Measurements from ENCODE around the gene CDC42SE2. TPM values are rescaled to one million over a fixed set of nuclear protein-coding genes. Genes with fewer than 3 reads are reported as not detected.

The CDC42SE2 gene
- total and polyA plus RNA-seq, 2 experiments from 2014 or later, result 24.2 to 36.2 TPM

- TF ChIP-seq ZNF114 (CRISPR knock-in tag; IDR thresholded peaks at IDR 0.05) (no peak), NANOG (IDR thresholded peaks at IDR 0.05; ENCODE audit: borderline replicate concordance) (no peak), EZH2 (IDR thresholded peaks at IDR 0.05; ENCODE audit: low read depth, unreplicated experiment) (no peak)
- TF ChIP-seq, protein P1, sequence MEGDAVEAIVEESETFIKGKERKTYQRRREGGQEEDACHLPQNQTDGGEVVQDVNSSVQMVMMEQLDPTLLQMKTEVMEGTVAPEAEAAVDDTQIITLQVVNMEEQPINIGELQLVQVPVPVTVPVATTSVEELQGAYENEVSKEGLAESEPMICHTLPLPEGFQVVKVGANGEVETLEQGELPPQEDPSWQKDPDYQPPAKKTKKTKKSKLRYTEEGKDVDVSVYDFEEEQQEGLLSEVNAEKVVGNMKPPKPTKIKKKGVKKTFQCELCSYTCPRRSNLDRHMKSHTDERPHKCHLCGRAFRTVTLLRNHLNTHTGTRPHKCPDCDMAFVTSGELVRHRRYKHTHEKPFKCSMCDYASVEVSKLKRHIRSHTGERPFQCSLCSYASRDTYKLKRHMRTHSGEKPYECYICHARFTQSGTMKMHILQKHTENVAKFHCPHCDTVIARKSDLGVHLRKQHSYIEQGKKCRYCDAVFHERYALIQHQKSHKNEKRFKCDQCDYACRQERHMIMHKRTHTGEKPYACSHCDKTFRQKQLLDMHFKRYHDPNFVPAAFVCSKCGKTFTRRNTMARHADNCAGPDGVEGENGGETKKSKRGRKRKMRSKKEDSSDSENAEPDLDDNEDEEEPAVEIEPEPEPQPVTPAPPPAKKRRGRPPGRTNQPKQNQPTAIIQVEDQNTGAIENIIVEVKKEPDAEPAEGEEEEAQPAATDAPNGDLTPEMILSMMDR (conservative IDR thresholded peaks at IDR 0.05; ENCODE audit: low read depth in 2 of 2), result no peak
Observed at GRCh38 chr5:131419877-131420276, 156.0 kb downstream of the CDC42SE2 start (continued).

DNA sequence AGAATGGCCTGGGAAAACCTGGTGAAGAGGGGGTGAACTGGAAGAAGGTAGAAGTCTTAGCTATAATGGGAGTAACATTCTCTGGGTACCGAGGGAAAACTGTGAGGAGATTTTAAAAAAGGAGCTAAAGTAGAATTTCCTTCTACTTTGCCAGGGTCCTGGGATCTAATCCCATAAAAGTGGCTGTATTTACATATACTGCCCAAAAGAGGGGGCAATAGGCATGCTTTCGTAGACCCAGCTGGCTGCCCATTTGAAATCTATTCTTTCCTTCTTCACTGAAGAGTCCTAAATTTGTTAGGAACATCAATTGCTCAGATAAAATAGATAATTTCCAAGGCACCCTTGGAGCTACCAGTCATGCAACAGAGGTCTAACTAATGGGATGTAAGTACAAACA, 159.2 kb downstream of the CDC42SE2 start:
- Histone ChIP-seq H2AFZ (no peak overlapping the region), H3F3A (replicated peaks; ENCODE audit: low read depth) (no peaks in the 10 kb centered on the region), H3K27me3 (ENCODE audit: insufficient read depth) (no peaks in the 10 kb centered on the region), H4K20me1 (replicated peaks; ENCODE audit: insufficient read depth) (no peaks in the 10 kb centered on the region), H3K4me3 (no peak overlapping the region), H3K4me1 (ENCODE audit: insufficient read depth) (no peaks in the 10 kb centered on the region), H3K36me3 (ENCODE audit: insufficient read depth) (peaks cover 3% of the 10 kb centered on the region; the same call in 1 of the 2 replicates), H3K27ac (ENCODE audit: low read depth) (no peak overlapping the region), H3K79me2 (replicated peaks; ENCODE audit: insufficient read depth) (no peaks in the 10 kb centered on the region), H3K9me2 (ENCODE audit: insufficient read depth) (no peaks in the 10 kb centered on the region), H3K4me2 (no peak overlapping the region)
- Mint-ChIP-seq H3K4me3 (no peak overlapping the region), H3K36me3 (ENCODE audit: low read depth) (no peaks in the 10 kb centered on the region), H3K27ac (no peak overlapping the region), H3K4me1 (no peaks in the 10 kb centered on the region), H3K27me3 (ENCODE audit: insufficient read depth, low read depth, poor library complexity) (no peaks in the 10 kb centered on the region), H3K9me3 (no peaks in the 10 kb centered on the region)
- DNase-seq (ENCODE audit: low spot score) (peak; percentile 69), ATAC-seq (peak; percentile 67)
- TF ChIP-seq, protein P1 (conservative IDR thresholded peaks at IDR 0.05; ENCODE audit: low read depth in 2 of 2), result peak; percentile 66 to 72
- TF ChIP-seq EZH2phosphoT487 (IDR thresholded peaks at IDR 0.05; ENCODE audit: unreplicated experiment), result no peak

- H4K20me1 ChIP-seq (replicated peaks; ENCODE audit: insufficient read depth), result no peaks in the 10 kb centered on the region
- H3F3A ChIP-seq (replicated peaks; ENCODE audit: low read depth), result no peaks in the 10 kb centered on the region
- H3K27me3 ChIP-seq (ENCODE audit: insufficient read depth), result no peaks in the 10 kb centered on the region
- H3K36me3 Mint-ChIP-seq (ENCODE audit: low read depth), result peaks cover 19% of the 10 kb centered on the region
- no peaks in the 10 kb centered on the region for H3K9me3 Mint-ChIP-seq
- H3K4me2 ChIP-seq, result no peak overlapping the region
- ATAC-seq, result no peak
- DNase-seq (ENCODE audit: low spot score), result no peak
- peaks cover 1% of the 10 kb centered on the region for H3K27me3 Mint-ChIP-seq (ENCODE audit: insufficient read depth, low read depth, poor library complexity)
- H3K4me3 ChIP-seq, result no peak overlapping the region
- no peaks in the 10 kb centered on the region; the same call in 2 of the 3 replicates for H3K4me1 Mint-ChIP-seq
- no peak overlapping the region for H3K4me3 Mint-ChIP-seq
- H3K27ac Mint-ChIP-seq, result no peak overlapping the region
- H3K36me3 ChIP-seq (ENCODE audit: insufficient read depth), result peaks cover 11% of the 10 kb centered on the region
- no peak overlapping the region for H3K27ac ChIP-seq (ENCODE audit: low read depth)
- no peaks in the 10 kb centered on the region for H3K79me2 ChIP-seq (replicated peaks; ENCODE audit: insufficient read depth)
- H3K4me1 ChIP-seq (ENCODE audit: insufficient read depth), result 0 out of 2 replicates have a peak, but pooled peaks cover 3% of the 10 kb centered on the region
- H2AFZ ChIP-seq, result no peak overlapping the region
- no peaks in the 10 kb centered on the region for H3K9me2 ChIP-seq (ENCODE audit: insufficient read depth)
- TF ChIP-seq NANOG (IDR thresholded peaks at IDR 0.05; ENCODE audit: borderline replicate concordance), result no peak
- no peak for TF ChIP-seq POLR2AphosphoS5 (IDR thresholded peaks at IDR 0.05; ENCODE audit: low read depth)
- TF ChIP-seq, protein P2, sequence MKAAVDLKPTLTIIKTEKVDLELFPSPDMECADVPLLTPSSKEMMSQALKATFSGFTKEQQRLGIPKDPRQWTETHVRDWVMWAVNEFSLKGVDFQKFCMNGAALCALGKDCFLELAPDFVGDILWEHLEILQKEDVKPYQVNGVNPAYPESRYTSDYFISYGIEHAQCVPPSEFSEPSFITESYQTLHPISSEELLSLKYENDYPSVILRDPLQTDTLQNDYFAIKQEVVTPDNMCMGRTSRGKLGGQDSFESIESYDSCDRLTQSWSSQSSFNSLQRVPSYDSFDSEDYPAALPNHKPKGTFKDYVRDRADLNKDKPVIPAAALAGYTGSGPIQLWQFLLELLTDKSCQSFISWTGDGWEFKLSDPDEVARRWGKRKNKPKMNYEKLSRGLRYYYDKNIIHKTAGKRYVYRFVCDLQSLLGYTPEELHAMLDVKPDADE (IDR thresholded peaks at IDR 0.05), result no peak
- TF ChIP-seq CREB1 (CRISPR knock-in tag; IDR thresholded peaks at IDR 0.05; ENCODE audit: low read depth), result no peak
- TF ChIP-seq REST (IDR thresholded peaks at IDR 0.05; ENCODE audit: unreplicated experiment), result no peak
- TF ChIP-seq, protein P1 (conservative IDR thresholded peaks at IDR 0.05; ENCODE audit: low read depth in 2 of 2), result no peak
Observed at GRCh38 chr5:131426011-131426410, 162.2 kb downstream of the CDC42SE2 start.
